RWPE2 (cell line): ENCODE measurements around the gene NPAS4.

Source experiments
- ATAC-seq: fragments of 200-7000 bp; cut with Tn5 transposase; 3 replicates; pipeline ENCODE4 v1.9.1; 2021; ENCODE audit warnings: low read depth
- DNase-seq: peaks from one replicate; pipeline ENCODE4 v3.0.0-alpha.2; 2020; ENCODE audit warnings: low spot score
- H3K27ac ChIP-seq: fragments of 450-650 bp; 2 replicates; pipeline ENCODE4 v1.5.1; 2017; ENCODE audit warnings: mild to moderate bottlenecking; ENCODE audit not compliant: poor library complexity, severe bottlenecking
- H3K27me3 ChIP-seq: fragments of 250-450 bp; sonication (Bioruptor Pico); 2 replicates; pipeline ENCODE4 v1.5.1; 2021; ENCODE audit warnings: mild to moderate bottlenecking, moderate library complexity; ENCODE audit not compliant: insufficient read depth, poor library complexity, severe bottlenecking
- H3K36me3 ChIP-seq: fragments of 250-450 bp; sonication (Bioruptor Pico); 2 replicates; pipeline ENCODE4 v1.5.1; 2020; ENCODE audit warnings: low read depth, mild to moderate bottlenecking, moderate library complexity
- H3K4me1 ChIP-seq: fragments of 250-450 bp; sonication (Bioruptor Pico); 2 replicates; pipeline ENCODE4 v1.5.1; 2021; ENCODE audit warnings: mild to moderate bottlenecking, moderate library complexity; ENCODE audit not compliant: insufficient read depth, poor library complexity, severe bottlenecking
- H3K4me3 ChIP-seq: fragments of 250-450 bp; sonication (Bioruptor Pico); 2 replicates; pipeline ENCODE4 v1.5.1; 2021; ENCODE audit warnings: mild to moderate bottlenecking, moderate library complexity; ENCODE audit not compliant: severe bottlenecking
- H3K9me3 ChIP-seq: fragments of 250-450 bp; sonication (Bioruptor Pico); 2 replicates; pipeline ENCODE4 v1.5.1; 2021; ENCODE audit warnings: mild to moderate bottlenecking, moderate library complexity; ENCODE audit not compliant: severe bottlenecking
- CTCF ChIP-seq: fragments of 450-650 bp; IDR thresholded peaks from one replicate; pipeline ENCODE4 v1.5.1; 2017; ENCODE audit warnings: mild to moderate bottlenecking, moderate library complexity; ENCODE audit not compliant: poor library complexity, severe bottlenecking

Gene NPAS4

GRCh38 chr11:66464916-66465315 lies 44.1 kb downstream of the NPAS4 start:
- Histone ChIP-seq H3K27ac (no peak overlapping the region), H3K27me3 (no peaks in the 10 kb centered on the region), H3K4me1 (no peaks in the 10 kb centered on the region), H3K36me3 (no peaks in the 10 kb centered on the region), H3K4me3 (no peak overlapping the region), H3K9me3 (no peaks in the 10 kb centered on the region)
- DNase-seq: no peak
- no peak for TF ChIP-seq CTCF
- no peak for ATAC-seq

- DNase-seq (no peak), ATAC-seq (no peak)
- Histone ChIP-seq H3K27ac (peak overlapping the region; percentile 23), H3K27me3 (no peaks in the 10 kb centered on the region), H3K9me3 (no peaks in the 10 kb centered on the region), H3K36me3 (no peaks in the 10 kb centered on the region), H3K4me1 (no peaks in the 10 kb centered on the region), H3K4me3 (no peak overlapping the region)
- no peak for TF ChIP-seq CTCF
Measured at GRCh38 chr11:66465373-66466224, 44.8 kb downstream of the NPAS4 start.

- ATAC-seq: peak; percentile 92
- Histone ChIP-seq H3K9me3 (no peaks in the 10 kb centered on the region), H3K4me3 (peak within 1 kb of the TSS; percentile 85), H3K36me3 (peaks cover 3% of the 10 kb centered on the region; the same call in 1 of the 2 replicates), H3K27me3 (no peaks in the 10 kb centered on the region), H3K4me1 (no peaks in the 10 kb centered on the region), H3K27ac (peak within 1 kb of the TSS; percentile 23)
- DNase-seq: no peak
- TF ChIP-seq CTCF: no peak
Measured at GRCh38 chr11:66466225-66467033, 45.6 kb downstream of the NPAS4 start, which contains the start of gene PELI3. TSS of gene PELI3 (plus strand) at chr11:66466905. CDS start at chr11:66468129, 1,224 bp downstream.

- Histone ChIP-seq H3K4me1 (no peaks in the 10 kb centered on the region), H3K27ac (peak overlapping the region; percentile 23), H3K4me3 (peak overlapping the region; percentile 85), H3K9me3 (no peaks in the 10 kb centered on the region), H3K36me3 (peaks cover 5% of the 10 kb centered on the region), H3K27me3 (no peaks in the 10 kb centered on the region)
- DNase-seq: no peak
- TF ChIP-seq CTCF: peak; percentile 18
- ATAC-seq: peak; percentile 53
Measured at GRCh38 chr11:66467034-66467659, 46.3 kb downstream of the NPAS4 start.
